Fibroblast of the conjunctiva (primary cell): ENCODE measurements around the gene KRT32.
"Not testable (repeated sequence)": the region's sequence is repeated elsewhere in the genome, so short reads cannot be mapped to it uniquely, and the experiment has no call there.

Experiments used
- DNase-seq: peaks from one replicate; pipeline ENCODE4 v3.0.0-alpha.2; 2010; ENCODE audit warnings: low read depth

The KRT32 gene

GRCh38 chr17:41424111-41424635 lies 43.0 kb downstream of the KRT32 start, which contains the start of gene KRT37:
Gene KRT37, minus strand, starts transcription at chr17:41424585. Its CDS starts 62 bp downstream, at chr17:41424523.
- DNase-seq = no peak

GRCh38 chr17:41422586-41422985 lies 44.6 kb downstream of the KRT32 start:
- DNase-seq = not testable (repeated sequence)

GRCh38 chr17:41421617-41422016 lies 45.6 kb downstream of the KRT32 start:
- no peak for DNase-seq

GRCh38 chr17:41421116-41421515 lies 46.1 kb downstream of the KRT32 start:
- no peak for DNase-seq

GRCh38 chr17:41420134-41420533 lies 47.1 kb downstream of the KRT32 start:
- no peak for DNase-seq

GRCh38 chr17:41419716-41420115 lies 47.5 kb downstream of the KRT32 start:
- no peak for DNase-seq

- DNase-seq = no peak
Observed at GRCh38 chr17:41418116-41418860, 48.9 kb downstream of the KRT32 start.

- DNase-seq = no peak
Observed at GRCh38 chr17:41417576-41418015, 49.6 kb downstream of the KRT32 start.

- no peak for DNase-seq
Observed at GRCh38 chr17:41417127-41417526, 50.1 kb downstream of the KRT32 start.

GRCh38 chr17:41416479-41416878 lies 50.7 kb downstream of the KRT32 start:
- no peak for DNase-seq

GRCh38 chr17:41415833-41416335 lies 51.3 kb downstream of the KRT32 start:
- DNase-seq = no peak

GRCh38 chr17:41415411-41415810 lies 51.8 kb downstream of the KRT32 start:
- DNase-seq = no peak

GRCh38 chr17:41413982-41414381 lies 53.2 kb downstream of the KRT32 start:
- no peak for DNase-seq

GRCh38 chr17:41413353-41413957 lies 53.7 kb downstream of the KRT32 start:
- DNase-seq = no peak

GRCh38 chr17:41411072-41411840 lies 55.9 kb downstream of the KRT32 start:
- DNase-seq = no peak
